IPS-18a (cell line): ENCODE measurements around the gene FAM228A.
"Not testable (repeated sequence)": the region's sequence is repeated elsewhere in the genome, so short reads cannot be mapped to it uniquely, and the experiment has no call there.

ENCODE experiments used
- H3K27ac ChIP-seq: one replicate; pipeline ENCODE4 v1.5.1; 2013; ENCODE audit warnings: low read length
- H3K27me3 ChIP-seq: one replicate; pipeline ENCODE4 v1.6.1; 2013; ENCODE audit warnings: mild to moderate bottlenecking, low read length; ENCODE audit not compliant: control insufficient read depth, insufficient read depth
- H3K36me3 ChIP-seq: one replicate; pipeline ENCODE4 v1.6.1; 2013; ENCODE audit warnings: low read depth, low read length; ENCODE audit not compliant: control insufficient read depth
- H3K4me1 ChIP-seq: one replicate; pipeline ENCODE4 v1.6.1; 2013; ENCODE audit warnings: low read depth, low read length; ENCODE audit not compliant: control insufficient read depth
- H3K4me3 ChIP-seq: one replicate; pipeline ENCODE4 v1.5.1; 2013; ENCODE audit warnings: low read length
- H3K9ac ChIP-seq: one replicate; pipeline ENCODE4 v1.6.1; 2013; ENCODE audit warnings: mild to moderate bottlenecking, low read length, moderate library complexity
- H3K9me3 ChIP-seq: one replicate; pipeline ENCODE4 v1.6.1; 2013; ENCODE audit warnings: low read depth, low read length; ENCODE audit not compliant: control insufficient read depth

Gene FAM228A

DNA sequence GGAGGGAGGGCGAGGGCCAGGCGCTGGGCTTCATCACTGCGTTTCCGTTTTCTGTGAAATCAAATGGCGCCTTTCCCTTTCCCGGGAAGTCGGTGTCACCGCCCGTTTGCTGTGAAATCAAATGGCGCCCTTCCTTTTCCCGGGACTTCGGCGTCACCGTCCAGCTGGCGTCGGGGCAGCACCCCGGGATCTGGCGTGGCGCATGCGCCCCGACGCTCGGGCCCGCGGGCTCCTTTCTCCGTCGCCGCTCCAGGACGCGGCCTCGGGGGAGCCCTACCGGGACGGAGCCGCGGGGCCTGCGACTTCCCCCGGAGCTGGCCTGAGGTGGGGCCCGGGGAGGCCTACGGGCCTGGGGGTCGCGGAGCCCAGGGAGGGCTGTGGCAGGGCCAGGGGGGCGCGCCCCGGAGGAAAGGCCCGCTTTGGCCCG, at the start of gene FAM228A:
FAM228A (plus strand) TSS at position 203 of the 427 bp plus-strand sequence. CDS start 428 bp downstream, outside the sequence.
- Histone ChIP-seq H3K36me3 (no peaks in the 10 kb centered on the region), H3K4me1 (no peaks in the 10 kb centered on the region), H3K27ac (no peak within 1 kb of the TSS), H3K4me3 (no peak within 1 kb of the TSS), H3K27me3 (no peaks in the 10 kb centered on the region), H3K9me3 (no peaks in the 10 kb centered on the region), H3K9ac (no peak within 1 kb of the TSS)

DNA sequence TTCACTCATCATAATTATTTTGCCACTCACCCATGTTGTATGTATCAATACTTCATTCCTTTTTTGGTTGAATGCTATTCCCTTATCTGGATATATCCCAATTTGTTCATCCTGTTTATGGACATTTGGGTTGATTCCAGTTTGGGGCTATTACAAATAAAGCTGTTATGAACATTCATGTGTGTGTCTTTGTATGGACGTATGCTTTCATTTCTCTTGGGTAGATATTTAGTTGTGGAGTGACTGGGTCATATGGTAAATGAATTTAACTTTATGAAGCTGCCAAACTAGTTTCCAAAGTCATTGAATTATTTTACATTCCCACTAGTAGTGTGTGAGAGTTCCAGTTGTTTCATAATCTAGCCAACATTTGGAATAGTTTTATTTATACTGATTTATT, 48.9 kb upstream of the FAM228A start:
- Histone ChIP-seq H3K4me3 (no peak overlapping the region), H3K9me3 (no peaks in the 10 kb centered on the region), H3K9ac (no peak overlapping the region), H3K36me3 (no peaks in the 10 kb centered on the region), H3K4me1 (peaks cover 12% of the 10 kb centered on the region), H3K27ac (no peak overlapping the region), H3K27me3 (peaks cover 9% of the 10 kb centered on the region)

DNA sequence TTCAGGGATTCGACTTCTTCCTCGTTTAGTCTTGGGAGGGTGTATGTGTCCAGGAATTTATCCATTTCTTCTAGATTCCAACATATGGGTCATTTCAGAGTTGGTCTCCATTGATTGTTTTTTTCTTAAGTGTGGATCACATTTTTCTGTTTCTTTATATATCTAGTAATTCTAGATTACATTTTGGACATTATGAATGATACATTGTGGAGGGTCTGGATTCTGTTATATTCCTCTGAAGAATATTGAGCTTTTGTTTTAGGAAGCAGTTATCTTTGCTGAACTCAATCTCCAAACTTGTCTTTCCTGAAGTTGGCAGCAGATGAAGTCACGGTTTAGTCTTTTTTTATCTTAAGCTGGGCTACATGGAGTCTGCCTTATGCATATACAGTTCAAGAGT, 42.3 kb upstream of the FAM228A start:
- no peaks in the 10 kb centered on the region for H3K4me1 ChIP-seq
- H3K36me3 ChIP-seq: no peaks in the 10 kb centered on the region
- no peaks in the 10 kb centered on the region for H3K27me3 ChIP-seq
- no peak overlapping the region for H3K9ac ChIP-seq
- H3K9me3 ChIP-seq: no peaks in the 10 kb centered on the region
- H3K4me3 ChIP-seq: no peak overlapping the region
- H3K27ac ChIP-seq: no peak overlapping the region

DNA sequence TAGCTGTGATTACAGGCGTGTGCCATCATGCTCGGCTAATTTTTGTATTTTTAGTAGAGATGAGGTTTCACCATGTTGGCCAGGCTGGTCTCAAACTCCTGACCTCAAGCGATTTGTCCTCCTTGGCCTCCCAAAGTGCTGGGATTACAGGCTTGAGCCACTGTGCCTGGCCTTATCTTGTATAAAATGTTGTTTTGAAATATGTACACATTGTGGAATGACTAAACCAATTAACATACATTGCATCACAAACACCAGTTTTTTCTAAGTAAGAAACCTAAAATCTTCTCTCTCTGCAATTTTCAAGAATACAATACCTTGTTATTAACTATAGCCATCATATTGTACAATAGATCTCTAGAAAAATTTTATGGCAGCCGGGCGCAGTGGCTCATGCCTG, 34.5 kb upstream of the FAM228A start:
- not testable (repeated sequence) for H3K36me3 ChIP-seq, H3K9ac ChIP-seq, H3K4me1 ChIP-seq, H3K9me3 ChIP-seq, H3K27ac ChIP-seq, H3K27me3 ChIP-seq, H3K4me3 ChIP-seq

DNA sequence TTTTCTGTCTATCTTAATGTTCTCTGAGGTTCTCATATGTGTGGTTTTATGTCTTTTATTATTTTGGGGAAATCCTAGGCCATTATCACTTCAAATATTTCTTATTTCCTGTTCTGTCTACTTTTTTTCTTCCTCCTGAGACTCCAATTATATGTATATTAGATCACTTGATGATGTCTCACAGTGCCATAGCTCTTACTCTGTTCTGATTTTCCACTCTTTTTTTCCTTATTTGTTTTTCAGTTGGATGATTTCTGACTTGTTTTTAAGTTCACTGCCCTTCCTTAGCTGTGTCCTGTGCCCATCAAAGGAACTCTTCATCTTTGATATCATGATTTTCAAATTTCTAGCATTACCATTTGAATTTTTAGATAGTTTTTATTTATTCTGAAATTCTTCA, 27.5 kb upstream of the FAM228A start:
- no peaks in the 10 kb centered on the region for H3K36me3 ChIP-seq
- H3K27ac ChIP-seq: no peak overlapping the region
- H3K9ac ChIP-seq: no peak overlapping the region
- no peaks in the 10 kb centered on the region for H3K27me3 ChIP-seq
- H3K9me3 ChIP-seq: no peaks in the 10 kb centered on the region
- no peaks in the 10 kb centered on the region for H3K4me1 ChIP-seq
- H3K4me3 ChIP-seq: no peak overlapping the region

DNA sequence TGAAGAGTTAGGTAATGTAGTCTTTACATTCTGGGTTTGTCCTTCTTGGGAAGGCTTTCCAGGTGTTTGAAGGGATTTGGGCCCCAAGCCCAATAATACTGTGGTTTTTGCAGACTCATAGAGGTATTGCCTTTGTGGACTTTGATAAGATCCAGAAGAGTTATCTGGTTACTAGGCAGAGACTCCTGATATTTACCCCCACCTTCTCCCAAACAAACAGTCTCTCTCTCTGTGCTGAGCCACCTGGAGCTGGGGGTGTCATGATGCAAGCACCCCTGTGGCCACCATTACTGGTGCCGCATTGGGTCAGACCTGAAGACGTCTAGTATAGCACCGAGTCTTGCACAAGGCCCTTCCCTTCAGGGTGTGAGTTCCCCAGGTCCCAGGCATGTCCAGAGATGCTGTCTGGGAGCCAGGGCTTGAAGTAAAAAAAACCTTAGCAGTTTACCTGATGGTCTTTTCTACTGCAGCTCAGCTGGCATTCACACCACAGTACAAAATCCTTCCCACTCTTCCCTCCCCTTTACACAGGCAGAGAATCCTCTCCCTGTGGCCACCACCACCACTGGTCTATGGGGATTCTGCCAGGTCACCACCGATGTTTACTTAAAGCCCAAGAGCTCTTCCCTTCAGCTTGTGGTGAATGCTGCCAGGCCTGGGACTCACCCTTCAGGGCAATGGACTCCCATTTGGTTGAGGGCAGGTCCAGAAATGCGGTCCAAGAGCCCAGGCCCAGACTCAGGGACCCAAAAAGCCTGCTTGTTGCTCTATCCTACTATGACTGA, 22.2 kb upstream of the FAM228A start:
- Histone ChIP-seq H3K9me3 (no peaks in the 10 kb centered on the region), H3K4me1 (no peaks in the 10 kb centered on the region), H3K9ac (no peak overlapping the region), H3K27me3 (no peaks in the 10 kb centered on the region), H3K27ac (no peak overlapping the region), H3K4me3 (no peak overlapping the region), H3K36me3 (no peaks in the 10 kb centered on the region)

DNA sequence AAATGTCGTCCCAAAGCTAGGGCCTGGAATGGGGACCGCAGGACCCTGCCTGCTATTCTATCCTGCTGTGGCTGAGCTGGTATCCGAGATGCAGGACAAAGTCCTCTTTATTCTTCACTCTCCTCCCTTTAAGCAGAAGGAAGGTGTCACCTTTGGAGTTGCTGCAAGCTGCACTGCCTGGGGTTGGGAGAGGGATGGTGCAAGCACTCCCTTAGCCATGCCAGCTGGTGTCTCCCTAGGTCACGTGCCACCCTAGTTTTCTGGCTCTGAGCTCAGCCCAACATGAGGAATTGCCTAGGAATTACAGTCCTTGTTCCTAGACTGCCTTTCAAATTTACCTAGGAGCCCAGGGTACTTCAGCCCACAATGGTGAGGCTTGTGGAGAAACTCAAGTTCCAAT, 21.4 kb upstream of the FAM228A start:
- no peaks in the 10 kb centered on the region for H3K27me3 ChIP-seq
- no peak overlapping the region for H3K9ac ChIP-seq
- no peaks in the 10 kb centered on the region for H3K4me1 ChIP-seq
- no peak overlapping the region for H3K4me3 ChIP-seq
- no peaks in the 10 kb centered on the region for H3K9me3 ChIP-seq
- no peak overlapping the region for H3K27ac ChIP-seq
- no peaks in the 10 kb centered on the region for H3K36me3 ChIP-seq

DNA sequence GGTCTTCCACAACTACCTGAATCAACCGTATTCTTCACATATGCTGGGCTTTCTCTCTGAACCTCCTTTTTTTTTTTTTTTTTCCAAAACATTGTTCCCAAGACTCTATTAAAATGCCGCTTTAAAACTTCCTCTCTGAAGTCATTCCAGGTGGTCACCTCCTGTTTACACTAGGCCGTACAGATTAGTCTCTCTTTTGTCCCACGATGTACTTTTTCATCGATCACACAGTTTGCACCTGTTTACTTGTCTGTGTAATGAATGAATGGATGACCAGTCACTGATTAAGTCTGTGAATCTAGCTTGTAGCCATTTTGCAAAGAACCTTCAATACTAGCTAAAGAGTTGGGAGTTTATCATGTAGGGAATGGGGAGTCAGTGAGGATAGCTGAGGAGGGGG, 16.7 kb upstream of the FAM228A start:
- H3K9ac ChIP-seq: no peak overlapping the region
- peaks cover 4% of the 10 kb centered on the region for H3K9me3 ChIP-seq
- no peaks in the 10 kb centered on the region for H3K4me1 ChIP-seq
- H3K36me3 ChIP-seq: no peaks in the 10 kb centered on the region
- no peak overlapping the region for H3K4me3 ChIP-seq
- H3K27me3 ChIP-seq: no peaks in the 10 kb centered on the region
- H3K27ac ChIP-seq: no peak overlapping the region

DNA sequence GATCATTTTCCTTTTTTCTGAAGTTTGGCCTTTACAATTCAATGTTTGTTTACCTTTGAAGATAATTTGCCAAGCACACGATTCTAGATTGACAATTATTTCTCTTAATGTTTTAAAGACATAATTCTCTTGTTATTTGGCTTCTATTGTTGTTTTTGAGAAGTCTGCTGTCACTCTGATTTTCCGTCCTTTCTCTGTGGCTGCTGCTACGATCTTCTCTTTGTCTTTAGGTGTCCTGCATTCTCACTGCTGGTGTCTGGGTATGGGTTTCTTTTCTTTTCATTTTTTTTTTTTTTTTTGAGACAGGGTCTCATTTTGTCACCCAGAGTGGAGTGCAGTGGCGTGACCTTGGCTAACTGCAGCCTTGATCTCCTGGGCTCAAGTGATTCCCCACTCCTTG, 15.1 kb upstream of the FAM228A start:
- Histone ChIP-seq H3K9me3 (peaks cover 4% of the 10 kb centered on the region), H3K36me3 (no peaks in the 10 kb centered on the region), H3K27ac (no peak overlapping the region), H3K9ac (no peak overlapping the region), H3K4me3 (no peak overlapping the region), H3K4me1 (no peaks in the 10 kb centered on the region), H3K27me3 (no peaks in the 10 kb centered on the region)

DNA sequence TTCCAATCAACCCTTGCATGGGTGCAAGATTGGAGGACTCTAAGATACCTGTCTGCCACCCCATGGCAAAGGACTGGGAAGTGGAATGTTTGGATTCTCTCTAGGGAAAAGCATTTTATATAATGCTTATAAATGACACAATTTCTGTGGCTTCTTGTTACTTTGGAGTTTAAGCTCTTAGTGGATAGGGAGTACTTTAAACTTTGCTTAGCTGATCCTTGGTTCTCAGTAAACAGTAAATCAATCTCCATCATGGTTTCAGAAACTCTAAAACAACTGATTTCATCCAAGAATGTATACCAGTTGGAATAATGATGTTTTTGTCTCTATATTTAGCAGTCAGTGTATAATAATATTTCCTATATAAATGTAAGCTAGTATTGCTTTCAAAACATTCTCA, 14.1 kb upstream of the FAM228A start:
- Histone ChIP-seq H3K27me3 (no peaks in the 10 kb centered on the region), H3K9ac (no peak overlapping the region), H3K4me3 (no peak overlapping the region), H3K27ac (no peak overlapping the region), H3K9me3 (peaks cover 4% of the 10 kb centered on the region), H3K4me1 (no peaks in the 10 kb centered on the region), H3K36me3 (no peaks in the 10 kb centered on the region)

DNA sequence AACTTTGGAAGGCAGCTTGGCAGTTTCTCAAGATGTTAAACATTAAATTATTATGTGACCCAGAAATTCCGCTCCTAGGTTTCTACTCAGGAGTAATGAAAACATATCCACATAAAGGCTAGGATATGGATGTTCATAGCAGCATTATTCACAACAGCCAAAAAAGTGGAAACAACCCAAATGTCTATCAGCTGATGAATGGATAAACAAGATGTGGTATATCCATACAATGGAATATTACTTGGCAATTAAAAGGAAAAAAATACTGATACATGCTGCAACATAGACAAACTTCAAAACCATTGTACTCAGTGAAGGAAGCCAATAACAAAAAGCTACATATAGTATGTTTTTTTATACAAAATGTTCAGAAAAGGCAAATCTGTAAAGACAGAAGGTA, 12.4 kb upstream of the FAM228A start:
- Histone ChIP-seq H3K9me3 (peaks cover 4% of the 10 kb centered on the region), H3K9ac (no peak overlapping the region)

DNA sequence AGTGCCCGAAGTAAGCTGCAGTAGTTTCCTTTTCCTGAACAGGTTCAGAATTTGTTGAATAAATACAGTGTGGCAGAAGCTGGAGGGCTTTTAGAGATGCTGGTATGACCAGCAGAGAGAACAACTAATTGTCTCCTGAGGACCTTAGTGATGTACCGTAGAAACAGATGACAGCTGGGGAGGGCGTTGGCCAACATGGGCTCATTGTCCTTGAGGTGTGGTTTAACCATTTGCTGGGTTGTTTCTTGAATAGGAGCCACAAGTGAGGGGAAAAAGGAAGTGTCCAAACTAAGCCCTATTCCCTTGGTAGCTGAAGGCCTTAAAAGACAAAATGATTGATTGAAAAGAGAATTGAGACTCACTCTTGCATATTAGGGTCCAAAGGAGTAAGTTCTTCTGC, 11.7 kb upstream of the FAM228A start:
- no peaks in the 10 kb centered on the region for H3K4me1 ChIP-seq
- no peak overlapping the region for H3K4me3 ChIP-seq
- no peaks in the 10 kb centered on the region for H3K36me3 ChIP-seq
- no peak overlapping the region for H3K27ac ChIP-seq
- peaks cover 4% of the 10 kb centered on the region for H3K9me3 ChIP-seq
- no peak overlapping the region for H3K9ac ChIP-seq
- H3K27me3 ChIP-seq: no peaks in the 10 kb centered on the region

More for the DNA sequence above, 12.4 kb upstream of the FAM228A start:
- no peaks in the 10 kb centered on the region for H3K4me1 ChIP-seq
- H3K4me3 ChIP-seq: no peak overlapping the region
- no peaks in the 10 kb centered on the region for H3K36me3 ChIP-seq
- no peaks in the 10 kb centered on the region for H3K27me3 ChIP-seq
- H3K27ac ChIP-seq: no peak overlapping the region
